Activated CD4-positive, alpha-beta T cell treated with anti-CD3 and anti-CD28 coated beads, Interleukin-2, amount 10 ng/mL, durations not matched to agents 24 days and 14 days (primary cell): ENCODE results near the gene MCFD2. TPM values are rescaled to one million over a fixed set of nuclear protein-coding genes. Genes with fewer than 3 reads are reported as not detected.

ENCODE experiments used
- total RNA-seq: library from RNA; stranded (reverse); gene quantifications from 2 replicates; pipeline ENCODE4 v1.2.3, GENCODE V29; 2022

The MCFD2 gene
- total RNA-seq, 1 donor from 2014 or later: 47.2 TPM

Other genes starting within 250 kb of the MCFD2 start
- 6.4 and 6.6 TPM in 2 replicates for gene SOCS5, start 216.5 kb downstream of the MCFD2 start, total RNA-seq
- gene TTC7A, start 25.4 kb upstream of the MCFD2 start, total RNA-seq: 68.7 and 74.6 TPM in 2 replicates
- 0.16 and 0.38 TPM in 2 replicates for gene STPG4, start 239.5 kb upstream of the MCFD2 start, total RNA-seq